Kidney tubule cell (primary cell): ENCODE data around the gene ATP1B3.
"Not testable (repeated sequence)": the region's sequence is repeated elsewhere in the genome, so short reads cannot be mapped to it uniquely, and the experiment has no call there.

Experiments
- DNase-seq: peaks from one replicate; pipeline ENCODE4 v3.0.0-alpha.2; 2018; ENCODE audit warnings: low spot score

ATP1B3 gene

GRCh38 chr3:141860766-141861513, 15.5 kb upstream of the ATP1B3 start:
- no peak for DNase-seq

- DNase-seq = no peak
Measured at GRCh38 chr3:141862279-141862816, 14.1 kb upstream of the ATP1B3 start.

GRCh38 chr3:141863491-141863890, 13.0 kb upstream of the ATP1B3 start:
- DNase-seq = no peak

- DNase-seq = no peak
Measured at GRCh38 chr3:141864281-141864970, 12.0 kb upstream of the ATP1B3 start.

GRCh38 chr3:141865101-141865500, 11.3 kb upstream of the ATP1B3 start:
- no peak for DNase-seq

- no peak for DNase-seq
Measured at GRCh38 chr3:141870091-141870687, 6.3 kb upstream of the ATP1B3 start.

- DNase-seq = peak; percentile 81
Measured at GRCh38 chr3:141875374-141875892, 1.0 kb upstream of the ATP1B3 start.

GRCh38 chr3:141875893-141876380, 506 bp upstream of the ATP1B3 start:
- no peak for DNase-seq

- peak; percentile 54 for DNase-seq
Measured at GRCh38 chr3:141876891-141877621, 613 bp downstream of the ATP1B3 start.

GRCh38 chr3:141877911-141878310, 1.5 kb downstream of the ATP1B3 start:
- DNase-seq = peak; percentile 29

GRCh38 chr3:141878326-141878725, 1.9 kb downstream of the ATP1B3 start:
- peak; percentile 2 for DNase-seq

- DNase-seq = peak; percentile 9
Measured at GRCh38 chr3:141878817-141879216, 2.4 kb downstream of the ATP1B3 start.

- DNase-seq = no peak
Measured at GRCh38 chr3:141881702-141882101, 5.3 kb downstream of the ATP1B3 start.

- DNase-seq = no peak
Measured at GRCh38 chr3:141887051-141887450, 10.6 kb downstream of the ATP1B3 start.

GRCh38 chr3:141888548-141888947, 12.1 kb downstream of the ATP1B3 start:
- DNase-seq = not testable (repeated sequence)

GRCh38 chr3:141894524-141895176, 18.2 kb downstream of the ATP1B3 start:
- peak; percentile 53 for DNase-seq

- DNase-seq = no peak
Measured at GRCh38 chr3:141895731-141896130, 19.3 kb downstream of the ATP1B3 start.

- no peak for DNase-seq
Measured at GRCh38 chr3:141898908-141899307, 22.5 kb downstream of the ATP1B3 start.

- DNase-seq = no peak
Measured at GRCh38 chr3:141900343-141900742, 23.9 kb downstream of the ATP1B3 start.

- DNase-seq = no peak
Measured at GRCh38 chr3:141901914-141902313, 25.5 kb downstream of the ATP1B3 start.

- no peak for DNase-seq
Measured at GRCh38 chr3:141904203-141904602, 27.8 kb downstream of the ATP1B3 start.
